Vagina (tissue), 2 donors: ENCODE results near the gene AATK. TPM values are rescaled to one million over a fixed set of nuclear protein-coding genes. Genes with fewer than 3 reads are reported as not detected.
"Not testable (repeated sequence)": the region's sequence is repeated elsewhere in the genome, so short reads cannot be mapped to it uniquely, and the experiment has no call there.

Experiments used
- DNase-seq, 2 donors: peaks; one replicate each; pipeline ENCODE4 v3.0.0-alpha.2; 2017; ENCODE audit errors: extremely low spot score in 2 of 2
- H3K27ac ChIP-seq: fragments of 200-600 bp; sonication (generic); one replicate; pipeline ENCODE4 v1.5.1; 2019
- H3K27me3 ChIP-seq: fragments of 200-600 bp; sonication (generic); one replicate; pipeline ENCODE4 v1.5.1; 2019
- H3K36me3 ChIP-seq, 2 donors: fragments of 200-600 bp; sonication (generic); one replicate each; pipeline ENCODE4 v1.5.1; 2017 to 2019
- H3K4me1 ChIP-seq: fragments of 200-600 bp; sonication (generic); one replicate; pipeline ENCODE4 v1.5.1; 2019
- H3K4me3 ChIP-seq, 2 donors: fragments of 200-600 bp; sonication (generic); 1 replicate in 1 of 2; 2 replicates in 1 of 2; pipeline ENCODE4 v1.5.1; 2016 to 2019
- H3K9me3 ChIP-seq: fragments of 200-600 bp; sonication (generic); one replicate; pipeline ENCODE4 v1.5.1; 2019
- POLR2A ChIP-seq, 2 donors: fragments of 450-650 bp; IDR thresholded peaks; one replicate each; pipeline ENCODE4 v1.6.1; 2017; ENCODE audit warnings: antibody characterized with exemption in 2 of 2, mild to moderate bottlenecking in 2 of 2, moderate library complexity in 2 of 2
- POLR2AphosphoS5 ChIP-seq, 2 donors: sonication (generic); formaldehyde crosslinking; IDR thresholded peaks; one replicate each; pipeline ENCODE4 v1.9.0; 2017; ENCODE audit warnings: antibody characterized with exemption in 2 of 2, mild to moderate bottlenecking in 2 of 2, low read depth in 1 of 2; ENCODE audit not compliant: insufficient read depth in 1 of 2
- intact Hi-C: fragments of 100-400 bp; cut with DNase I; formaldehyde crosslinking; loops from one replicate; pipeline ENCODE4 v1.15.1; 2023
- total RNA-seq: library from RNA; depleted of rRNA; stranded (reverse); fragments of >200 nt; gene quantifications from one replicate; pipeline ENCODE4 v1.2.3, GENCODE V29; 2016
- TF ChIP-seq, protein P1 (sequence below), 3 experiments: fragments of 450-650 bp in 2 of 3; fragments of 200-600 bp in 1 of 3; sonication (generic) in 1 of 3; IDR thresholded peaks; one replicate each; pipeline ENCODE4 v1.5.1; 2017 to 2019; ENCODE audit warnings: antibody characterized with exemption in 3 of 3, mild to moderate bottlenecking in 2 of 3, moderate library complexity in 2 of 3

Gene AATK
- total RNA-seq, 1 donor from 2014 or later = 6.4 TPM

DNA sequence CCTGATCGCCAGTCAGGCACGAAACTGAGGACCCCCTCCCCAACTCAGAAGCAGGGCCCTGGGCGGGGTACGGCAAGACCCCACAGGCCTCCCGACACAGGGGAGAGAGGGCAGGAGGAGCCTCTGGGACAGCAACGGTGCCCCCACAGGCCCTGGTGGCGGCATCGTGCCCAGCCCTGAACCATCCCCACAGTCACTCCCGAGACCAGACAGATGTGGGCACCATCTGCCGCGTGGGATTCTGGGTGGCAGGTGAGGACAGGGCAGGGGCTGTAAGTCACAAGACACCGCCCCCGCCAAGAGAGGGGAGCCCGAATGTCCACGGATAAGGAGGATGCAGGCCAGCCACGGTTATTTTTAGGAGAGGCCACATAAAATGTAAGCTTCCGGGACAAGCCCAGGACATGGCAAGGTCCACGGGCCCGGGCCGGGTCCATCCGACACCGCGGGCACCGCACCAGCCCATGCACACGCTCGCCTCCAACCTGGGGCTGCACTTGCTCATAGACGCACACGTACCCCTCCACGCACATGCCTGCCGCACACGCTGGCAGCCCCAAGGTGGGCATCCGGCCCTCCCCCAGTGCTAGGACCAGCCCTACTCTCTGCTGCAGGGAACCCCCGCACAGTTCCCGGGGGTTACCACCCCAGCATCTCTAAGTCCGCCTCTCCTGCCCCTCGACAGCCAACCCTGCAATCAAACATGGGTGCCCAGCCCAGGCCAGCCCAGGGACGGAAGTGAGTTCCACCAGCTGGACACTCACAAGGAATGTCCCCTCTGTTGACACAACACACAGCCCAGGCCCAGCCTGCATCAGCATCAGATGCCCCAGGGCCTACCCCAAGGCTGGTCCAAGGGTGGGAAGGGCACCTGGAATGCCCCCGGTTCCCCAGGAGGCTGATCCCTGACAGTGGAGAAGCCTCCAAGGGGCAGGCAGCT is 8.9 kb downstream of the AATK start:
- Histone ChIP-seq H3K27ac (no peak overlapping the region), H3K9me3 (no peaks in the 10 kb centered on the region), H3K36me3 (no peaks in the 10 kb centered on the region), H3K4me3 (no peak overlapping the region), H3K27me3 (no peaks in the 10 kb centered on the region), H3K4me1 (peaks cover 7% of the 10 kb centered on the region)
- intact Hi-C loops = no loop called here
- TF ChIP-seq POLR2AphosphoS5 (IDR thresholded peaks at IDR 0.05; ENCODE audit: insufficient read depth in 1 of 2, low read depth in 1 of 2) (no peak), POLR2A (IDR thresholded peaks at IDR 0.05) (no peak)
- TF ChIP-seq, protein P1, sequence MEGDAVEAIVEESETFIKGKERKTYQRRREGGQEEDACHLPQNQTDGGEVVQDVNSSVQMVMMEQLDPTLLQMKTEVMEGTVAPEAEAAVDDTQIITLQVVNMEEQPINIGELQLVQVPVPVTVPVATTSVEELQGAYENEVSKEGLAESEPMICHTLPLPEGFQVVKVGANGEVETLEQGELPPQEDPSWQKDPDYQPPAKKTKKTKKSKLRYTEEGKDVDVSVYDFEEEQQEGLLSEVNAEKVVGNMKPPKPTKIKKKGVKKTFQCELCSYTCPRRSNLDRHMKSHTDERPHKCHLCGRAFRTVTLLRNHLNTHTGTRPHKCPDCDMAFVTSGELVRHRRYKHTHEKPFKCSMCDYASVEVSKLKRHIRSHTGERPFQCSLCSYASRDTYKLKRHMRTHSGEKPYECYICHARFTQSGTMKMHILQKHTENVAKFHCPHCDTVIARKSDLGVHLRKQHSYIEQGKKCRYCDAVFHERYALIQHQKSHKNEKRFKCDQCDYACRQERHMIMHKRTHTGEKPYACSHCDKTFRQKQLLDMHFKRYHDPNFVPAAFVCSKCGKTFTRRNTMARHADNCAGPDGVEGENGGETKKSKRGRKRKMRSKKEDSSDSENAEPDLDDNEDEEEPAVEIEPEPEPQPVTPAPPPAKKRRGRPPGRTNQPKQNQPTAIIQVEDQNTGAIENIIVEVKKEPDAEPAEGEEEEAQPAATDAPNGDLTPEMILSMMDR (IDR thresholded peaks at IDR 0.05) = no peak
- no peak for DNase-seq

DNA sequence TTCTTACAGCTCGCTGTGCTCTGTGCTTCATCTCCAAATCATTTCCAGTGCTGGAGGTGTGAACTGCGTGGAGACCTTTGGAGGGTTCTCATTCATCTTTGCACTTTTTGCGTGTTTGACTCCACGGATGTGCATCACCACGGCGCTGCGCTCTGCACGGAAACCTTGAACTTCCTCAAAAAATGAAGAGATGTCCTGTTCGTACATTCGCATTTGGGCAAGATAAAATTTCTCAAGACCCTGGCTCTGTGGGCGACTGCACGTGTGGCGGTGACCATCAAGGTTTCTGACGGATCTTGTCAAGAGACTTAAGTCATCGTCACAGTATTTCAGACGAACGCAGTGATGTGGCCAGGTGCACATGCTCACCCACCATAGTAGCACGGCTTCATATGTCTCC is 11.1 kb downstream of the AATK start:
- Histone ChIP-seq H3K36me3 (no peaks in the 10 kb centered on the region), H3K9me3 (no peaks in the 10 kb centered on the region), H3K27ac (no peak overlapping the region), H3K4me3 (no peak overlapping the region), H3K27me3 (no peaks in the 10 kb centered on the region), H3K4me1 (no peaks in the 10 kb centered on the region)
- intact Hi-C loops = no loop called here
- DNase-seq = no peak
- no peak for TF ChIP-seq POLR2A (IDR thresholded peaks at IDR 0.05)
- TF ChIP-seq, protein P1 (IDR thresholded peaks at IDR 0.05) = no peak
- no peak for TF ChIP-seq POLR2AphosphoS5 (IDR thresholded peaks at IDR 0.05; ENCODE audit: insufficient read depth in 1 of 2, low read depth in 1 of 2)

DNA sequence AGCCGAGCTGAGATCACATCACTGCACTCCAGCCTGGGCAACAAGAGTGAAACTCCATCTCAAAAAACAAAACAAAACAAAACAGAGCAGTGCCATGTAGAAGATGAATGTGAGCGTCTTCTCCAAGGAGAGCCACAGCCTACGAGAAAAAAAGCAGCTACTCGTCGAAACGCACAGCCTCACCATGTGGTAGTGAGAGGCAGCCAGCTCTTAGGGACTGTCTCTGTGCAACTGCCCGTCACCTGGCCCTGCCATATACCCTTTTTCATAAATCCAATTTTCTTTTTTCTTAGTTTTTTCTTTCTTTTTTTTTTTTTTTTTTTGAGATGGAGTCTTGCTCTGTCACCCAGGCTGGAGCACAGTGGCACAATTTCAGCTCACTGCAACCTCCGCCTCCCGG is 12.0 kb downstream of the AATK start:
- intact Hi-C loops = not testable (repeated sequence)

DNA sequence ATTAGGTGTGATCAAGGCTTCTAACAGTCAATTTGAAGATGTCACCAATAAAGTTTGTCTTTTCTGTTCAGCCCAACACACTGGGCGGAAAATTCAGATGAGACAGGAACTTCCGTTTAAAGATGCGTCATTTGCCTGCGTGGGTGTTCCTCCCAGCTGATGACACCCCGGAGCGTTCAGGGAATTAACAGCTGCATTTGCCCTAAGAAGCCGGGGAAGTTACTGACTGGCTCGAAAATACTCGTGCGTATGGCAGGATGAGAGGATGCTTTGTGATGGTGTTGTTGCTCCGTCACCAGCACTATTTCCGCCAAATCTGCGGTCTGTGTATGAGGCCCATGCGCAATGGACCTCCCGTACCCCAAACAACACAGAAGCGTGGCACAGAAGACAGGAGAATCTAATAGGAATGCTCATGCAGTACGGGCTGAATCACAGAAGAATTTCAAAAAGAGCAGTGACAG is 12.6 kb downstream of the AATK start:
- Histone ChIP-seq H3K9me3 (no peaks in the 10 kb centered on the region), H3K4me3 (no peak overlapping the region), H3K27me3 (no peaks in the 10 kb centered on the region), H3K4me1 (no peaks in the 10 kb centered on the region), H3K36me3 (no peaks in the 10 kb centered on the region), H3K27ac (no peak overlapping the region)
- TF ChIP-seq POLR2AphosphoS5 (IDR thresholded peaks at IDR 0.05; ENCODE audit: insufficient read depth in 1 of 2, low read depth in 1 of 2) (no peak), POLR2A (IDR thresholded peaks at IDR 0.05) (no peak)
- TF ChIP-seq, protein P1 (IDR thresholded peaks at IDR 0.05) = no peak
- DNase-seq = no peak
- intact Hi-C loops = no loop called here

More for the DNA sequence above, 12.0 kb downstream of the AATK start:
- not testable (repeated sequence) for DNase-seq, H3K27ac ChIP-seq, H3K36me3 ChIP-seq, H3K4me1 ChIP-seq, H3K9me3 ChIP-seq, H3K4me3 ChIP-seq, H3K27me3 ChIP-seq

DNA sequence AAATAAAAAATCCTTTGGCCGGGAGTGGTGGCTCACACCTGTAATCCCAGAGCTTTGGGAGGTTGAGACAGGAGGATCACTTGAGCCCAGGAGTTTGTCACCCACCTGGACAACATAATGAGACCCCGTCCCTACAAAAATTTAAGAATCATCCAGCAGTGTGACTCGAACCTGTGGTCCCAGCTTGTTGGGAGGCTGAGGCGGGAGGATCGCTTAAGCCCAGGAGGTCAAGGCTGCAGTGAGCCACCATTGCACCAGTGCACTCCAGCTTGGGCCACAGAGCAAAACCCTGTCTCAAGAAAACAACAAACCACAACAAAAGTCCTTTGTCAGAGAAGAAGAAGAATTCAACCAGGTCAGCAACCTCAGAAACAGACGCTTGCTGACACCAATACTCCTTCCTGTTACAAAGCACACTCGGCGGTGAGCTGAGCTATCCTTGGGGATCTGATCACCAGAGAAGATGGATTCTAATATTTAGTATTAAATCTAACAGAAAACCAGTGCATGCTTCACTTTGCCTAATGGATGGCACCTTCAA is 13.7 kb downstream of the AATK start:
- H3K27me3 ChIP-seq = no peaks in the 10 kb centered on the region
- DNase-seq = no peak
- no peak overlapping the region for H3K4me3 ChIP-seq
- TF ChIP-seq POLR2AphosphoS5 (IDR thresholded peaks at IDR 0.05; ENCODE audit: insufficient read depth in 1 of 2, low read depth in 1 of 2) = no peak
- no peak for TF ChIP-seq POLR2A (IDR thresholded peaks at IDR 0.05)
- TF ChIP-seq, protein P1 (IDR thresholded peaks at IDR 0.05) = no peak
- no peak overlapping the region for H3K27ac ChIP-seq
- H3K36me3 ChIP-seq = no peaks in the 10 kb centered on the region
- H3K4me1 ChIP-seq = no peaks in the 10 kb centered on the region
- intact Hi-C loops = no loop called here
- H3K9me3 ChIP-seq = no peaks in the 10 kb centered on the region
